Erythroblast (primary cell): ENCODE results near the gene PPP1R14B.

Source experiments
- GATA1 ChIP-seq: IDR thresholded peaks from 2 replicates; pipeline ENCODE4 v1.6.1; 2011; ENCODE audit warnings: low read depth, mild to moderate bottlenecking, control low read depth, low read length, moderate library complexity
- POLR2A ChIP-seq: IDR thresholded peaks from 2 replicates; pipeline ENCODE4 v1.6.1; 2011; ENCODE audit warnings: mild to moderate bottlenecking, low read length

DNA sequence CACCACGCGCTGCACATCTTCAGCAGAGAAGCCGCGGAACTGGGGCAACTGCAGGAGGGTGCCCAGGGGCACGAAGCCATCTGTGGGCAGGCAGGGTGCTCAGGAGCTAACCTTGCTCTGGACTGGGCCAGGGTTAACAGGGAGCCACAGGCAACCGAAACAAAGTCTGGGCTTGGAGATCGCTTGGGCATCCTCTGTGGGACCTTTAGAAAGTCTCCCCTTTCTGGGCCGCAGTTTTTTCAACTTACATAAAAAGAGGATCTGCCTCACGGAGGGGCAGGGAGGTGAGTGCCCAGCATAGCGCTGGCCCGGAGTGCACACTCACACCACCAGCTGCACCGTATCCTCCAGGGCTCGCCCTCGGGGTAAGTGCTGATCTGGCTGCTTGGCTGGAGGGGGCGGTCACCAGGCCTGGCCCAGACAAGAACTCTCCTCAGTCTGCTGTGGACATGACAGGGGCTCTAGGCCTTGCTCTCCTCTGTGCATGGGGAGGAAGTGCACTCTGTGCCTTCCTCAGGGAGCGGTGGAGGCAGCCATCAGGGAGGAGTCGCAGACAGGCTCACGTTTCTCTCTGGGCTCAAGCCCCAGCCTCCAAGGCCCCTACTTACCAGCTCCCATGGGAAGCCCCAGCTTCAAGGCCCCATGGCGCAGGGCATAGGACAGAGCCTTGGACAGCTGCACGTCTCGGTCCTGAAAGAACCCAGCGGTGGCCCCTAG is 21.7 kb downstream of the PPP1R14B start:
- no peak for TF ChIP-seq POLR2A
- no peak for TF ChIP-seq GATA1
